Breast epithelium (tissue), 4 donors: ENCODE data around the gene GPR84. TPM values are rescaled to one million over a fixed set of nuclear protein-coding genes. Genes with fewer than 3 reads are reported as not detected.

Experiments used
- DNase-seq, 2 donors: peaks; one replicate each; pipeline ENCODE4 v3.0.0-alpha.2; 2019; ENCODE audit warnings: low spot score in 2 of 2
- H3K27ac ChIP-seq, 2 donors: fragments of 200-600 bp; sonication (generic) in 1 of 2; one replicate each; pipeline ENCODE4 v1.5.1; 2016 to 2019; ENCODE audit warnings: mild to moderate bottlenecking in 1 of 2
- H3K27me3 ChIP-seq, 2 donors: fragments of 200-600 bp; sonication (generic) in 1 of 2; one replicate each; pipeline versions ENCODE4 v1.5.1 to v1.6.0; 2017 to 2019; ENCODE audit warnings: control low read depth in 1 of 2, mild to moderate bottlenecking in 1 of 2
- H3K36me3 ChIP-seq: fragments of 200-600 bp; one replicate; pipeline ENCODE4 v1.5.1; 2019
- H3K4me1 ChIP-seq, 2 donors: fragments of 200-600 bp; sonication (generic); one replicate each; pipeline ENCODE4 v1.5.1; 2016 to 2019; ENCODE audit warnings: control low read depth in 1 of 2
- H3K4me3 ChIP-seq, 3 donors: fragments of 200-600 bp; sonication (generic); 1 replicate in 2 of 3; 2 replicates in 1 of 3; pipeline ENCODE4 v1.5.1; 2016 to 2019; ENCODE audit warnings: mild to moderate bottlenecking in 3 of 3, moderate library complexity in 2 of 3
- H3K9me3 ChIP-seq, 2 donors: fragments of 200-600 bp; sonication (generic) in 1 of 2; one replicate each; pipeline ENCODE4 v1.5.1; 2016 to 2019; ENCODE audit warnings: control low read depth in 1 of 2
- CTCF ChIP-seq, 3 donors: fragments of 450-650 bp; IDR thresholded peaks; one replicate each; pipeline ENCODE4 v1.5.1; 2016 to 2017; ENCODE audit warnings: antibody characterized with exemption in 3 of 3, mild to moderate bottlenecking in 3 of 3, moderate library complexity in 3 of 3
- POLR2A ChIP-seq: fragments of 450-650 bp; IDR thresholded peaks from one replicate; pipeline ENCODE4 v1.6.1; 2016; ENCODE audit warnings: antibody characterized with exemption, mild to moderate bottlenecking, moderate library complexity
- POLR2AphosphoS5 ChIP-seq, 3 donors: sonication (generic); formaldehyde crosslinking; IDR thresholded peaks; one replicate each; pipeline ENCODE4 v1.6.1; 2017; ENCODE audit warnings: antibody characterized with exemption in 3 of 3
- intact Hi-C: fragments of 100-400 bp; cut with DNase I; formaldehyde crosslinking; loops from one replicate; pipeline ENCODE4 v1.15.1; 2023; ENCODE audit warnings: low total_unique reads
- total RNA-seq, 3 donors: library from RNA; depleted of rRNA; stranded (reverse); fragments of >200 nt; gene quantifications; one replicate each; pipeline ENCODE4 v1.1.0, GENCODE V29; 2016

GPR84 gene
- total RNA-seq, 3 donors from 2014 or later, result 0.44 TPM; not detected in 2

- peak overlapping the region; percentile 10 to 30 for H3K27ac ChIP-seq
- intact Hi-C loops, result no loop called here
- H3K4me1 ChIP-seq, result peaks cover 0 to 3% of the 10 kb centered on the region in 2 donors
- H3K27me3 ChIP-seq, result no peaks in the 10 kb centered on the region
- no peaks in the 10 kb centered on the region for H3K9me3 ChIP-seq
- TF ChIP-seq POLR2AphosphoS5 (IDR thresholded peaks at IDR 0.05) (no peak), POLR2A (no peak), CTCF (IDR thresholded peaks at IDR 0.05) (no peak)
- DNase-seq, result no peak
- no peaks in the 10 kb centered on the region for H3K36me3 ChIP-seq
- H3K4me3 ChIP-seq, result no peak overlapping the region
These were observed 28.9 kb upstream of the GPR84 start for GRCh38 chr12:54393207-54393609.

- intact Hi-C loops, result no loop called here
- Histone ChIP-seq H3K27ac (peak overlapping the region; percentile 10 to 30), H3K27me3 (no peaks in the 10 kb centered on the region), H3K4me1 (peaks cover 0 to 9% of the 10 kb centered on the region in 2 donors), H3K4me3 (peak overlapping the region in 2 of 3 donors; percentile 23 to 74), H3K9me3 (no peaks in the 10 kb centered on the region), H3K36me3 (no peaks in the 10 kb centered on the region)
- TF ChIP-seq POLR2A, result no peak
- no peak for TF ChIP-seq CTCF (IDR thresholded peaks at IDR 0.05)
- TF ChIP-seq POLR2AphosphoS5 (IDR thresholded peaks at IDR 0.05), result no peak
- peak in 1 of 2 donors; percentile 62 for DNase-seq
These were observed 28.4 kb upstream of the GPR84 start for GRCh38 chr12:54392485-54393206.

GRCh38 chr12:54390668-54391551 lies 26.6 kb upstream of the GPR84 start:
- TF ChIP-seq CTCF (IDR thresholded peaks at IDR 0.05) (no peak), POLR2A (no peak)
- Histone ChIP-seq H3K27ac (peak overlapping the region; percentile 83 to 90), H3K4me1 (peaks cover 0 to 10% of the 10 kb centered on the region in 2 donors), H3K36me3 (no peaks in the 10 kb centered on the region), H3K4me3 (peak overlapping the region; percentile 33 to 74 (median 68)), H3K9me3 (no peaks in the 10 kb centered on the region), H3K27me3 (no peaks in the 10 kb centered on the region)
- DNase-seq, result peak; percentile 71 to 75
- intact Hi-C loops, result no loop called here

GRCh38 chr12:54390176-54390667 lies 25.9 kb upstream of the GPR84 start:
- peak overlapping the region in 2 of 3 donors; percentile 68 to 74 for H3K4me3 ChIP-seq
- H3K4me1 ChIP-seq, result peaks cover 0 to 10% of the 10 kb centered on the region in 2 donors
- H3K9me3 ChIP-seq, result no peaks in the 10 kb centered on the region

GRCh38 chr12:54389607-54390175 lies 25.4 kb upstream of the GPR84 start:
- intact Hi-C loops, result no loop called here
- H3K4me1 ChIP-seq, result peaks cover 0 to 10% of the 10 kb centered on the region in 2 donors
- H3K36me3 ChIP-seq, result no peaks in the 10 kb centered on the region
- H3K9me3 ChIP-seq, result no peaks in the 10 kb centered on the region
- no peaks in the 10 kb centered on the region for H3K27me3 ChIP-seq
- no peak for DNase-seq
- peak overlapping the region; percentile 83 to 90 for H3K27ac ChIP-seq
- peak overlapping the region in 2 of 3 donors; percentile 68 to 74 for H3K4me3 ChIP-seq
- no peak for TF ChIP-seq CTCF (IDR thresholded peaks at IDR 0.05)
- TF ChIP-seq POLR2A, result no peak
- no peak for TF ChIP-seq POLR2AphosphoS5 (IDR thresholded peaks at IDR 0.05)

More at GRCh38 chr12:54390176-54390667, 25.9 kb upstream of the GPR84 start:
- no peak for TF ChIP-seq POLR2A
- TF ChIP-seq POLR2AphosphoS5 (IDR thresholded peaks at IDR 0.05), result no peak
- Histone ChIP-seq H3K27ac (peak overlapping the region; percentile 83 to 90), H3K36me3 (no peaks in the 10 kb centered on the region), H3K27me3 (no peaks in the 10 kb centered on the region)
- DNase-seq, result no peak
- intact Hi-C loops, result no loop called here
